HepG2 (cell line): ENCODE data around the gene ZNF12. TPM values are rescaled to one million over a fixed set of nuclear protein-coding genes. Genes with fewer than 3 reads are reported as not detected.

Experiments used
- JUN ChIP-seq: sonication (generic); formaldehyde crosslinking; IDR thresholded peaks from 2 replicates; pipeline ENCODE4 v1.4.0; 2020; ENCODE audit warnings: mild to moderate bottlenecking, missing genetic modification reagents
- KDM4B ChIP-seq: sonication (generic); formaldehyde crosslinking; IDR thresholded peaks from 2 replicates; pipeline ENCODE4 v1.4.0; 2020; ENCODE audit warnings: missing genetic modification reagents
- REPIN1 ChIP-seq: sonication (generic); formaldehyde crosslinking; IDR thresholded peaks from 2 replicates; pipeline ENCODE4 v1.8.0; 2022; ENCODE audit warnings: missing genetic modification reagents, low read depth, mild to moderate bottlenecking, borderline replicate concordance
- SMARCE1 ChIP-seq: fragments of 450-650 bp; IDR thresholded peaks from 2 replicates; pipeline ENCODE4 v1.6.1; 2017; ENCODE audit warnings: borderline replicate concordance
- ZFP36L2 ChIP-seq: sonication (generic); formaldehyde crosslinking; IDR thresholded peaks from 2 replicates; pipeline ENCODE4 v1.4.0; 2020; ENCODE audit warnings: missing genetic modification reagents
- ZNF3 ChIP-seq: IDR thresholded peaks from 2 replicates; pipeline ENCODE4 v1.7.0; 2017; ENCODE audit warnings: inconsistent platforms
- ZNF317 ChIP-seq: sonication (generic); formaldehyde crosslinking; IDR thresholded peaks from 2 replicates; pipeline ENCODE4 v1.5.0; 2020; ENCODE audit warnings: mild to moderate bottlenecking, missing genetic modification reagents
- polyA plus RNA-seq, 8 experiments: library from polyadenylated mRNA; depleted of rRNA in 3 of 8; stranded (reverse) in 7 of 8; unstranded in 1 of 8; fragments of >200 nt; fragmentation: Illumina TruSeq in 4 of 8; extraction: Trizol in 4 of 8; gene quantifications; 2 replicates each; pipeline versions ENCODE4 v1.2.1 to v1.2.3, GENCODE V29; 2011 to 2016; ENCODE audit warnings: low read depth in 4 of 8, missing spikeins in 1 of 8, mixed read lengths in 1 of 8; ENCODE audit not compliant: insufficient read depth in 1 of 8
- total RNA-seq, 5 experiments: library from RNA; depleted of rRNA; stranded (reverse); fragments of >200 nt; fragmentation: Illumina TruSeq; extraction: Trizol; gene quantifications; 2 replicates each; pipeline ENCODE4 v1.2.3, GENCODE V29; 2016; ENCODE audit warnings: low read depth in 1 of 5
- TF ChIP-seq, protein P1 (sequence below), 2 experiments: sonication (generic) in 1 of 2; formaldehyde crosslinking in 1 of 2; IDR thresholded peaks; 2 replicates each; pipeline versions ENCODE4 v1.4.0 to v1.6.1; 2016 to 2020; ENCODE audit warnings: borderline replicate concordance in 1 of 2, low read depth in 1 of 2, mild to moderate bottlenecking in 1 of 2, missing genetic modification reagents in 1 of 2
- TF ChIP-seq, protein P2 (sequence below): sonication (generic); formaldehyde crosslinking; IDR thresholded peaks from 2 replicates; pipeline ENCODE4 v1.4.0; 2020; ENCODE audit warnings: missing genetic modification reagents
- TF ChIP-seq, protein P3 (sequence below): sonication (generic); formaldehyde crosslinking; IDR thresholded peaks from 2 replicates; pipeline ENCODE4 v1.4.0; 2020; ENCODE audit warnings: missing genetic modification reagents
- TF ChIP-seq, protein P4 (sequence below): sonication (generic); formaldehyde crosslinking; IDR thresholded peaks from 2 replicates; pipeline ENCODE4 v1.5.1; 2020; ENCODE audit warnings: mild to moderate bottlenecking, missing genetic modification reagents, borderline replicate concordance
- TF ChIP-seq, protein P5 (sequence below): sonication (generic); formaldehyde crosslinking; IDR thresholded peaks from 2 replicates; pipeline ENCODE4 v1.4.0; 2020; ENCODE audit warnings: mild to moderate bottlenecking, low read depth, missing genetic modification reagents
- TF ChIP-seq, protein P6 (sequence below): sonication (generic); formaldehyde crosslinking; IDR thresholded peaks from 2 replicates; pipeline ENCODE4 v1.5.1; 2020; ENCODE audit warnings: missing genetic modification reagents, mild to moderate bottlenecking, borderline replicate concordance
- TF ChIP-seq, protein P7 (sequence below): sonication (generic); formaldehyde crosslinking; IDR thresholded peaks from 2 replicates; pipeline ENCODE4 v1.4.0; 2020; ENCODE audit warnings: low read depth, mild to moderate bottlenecking, missing genetic modification reagents

Gene ZNF12
- total and polyA plus RNA-seq, 2 of the 13 experiments (the other 11 are each of a cell fraction or from before 2014, with no cell fraction given), result 21.4 to 22.8 TPM

DNA sequence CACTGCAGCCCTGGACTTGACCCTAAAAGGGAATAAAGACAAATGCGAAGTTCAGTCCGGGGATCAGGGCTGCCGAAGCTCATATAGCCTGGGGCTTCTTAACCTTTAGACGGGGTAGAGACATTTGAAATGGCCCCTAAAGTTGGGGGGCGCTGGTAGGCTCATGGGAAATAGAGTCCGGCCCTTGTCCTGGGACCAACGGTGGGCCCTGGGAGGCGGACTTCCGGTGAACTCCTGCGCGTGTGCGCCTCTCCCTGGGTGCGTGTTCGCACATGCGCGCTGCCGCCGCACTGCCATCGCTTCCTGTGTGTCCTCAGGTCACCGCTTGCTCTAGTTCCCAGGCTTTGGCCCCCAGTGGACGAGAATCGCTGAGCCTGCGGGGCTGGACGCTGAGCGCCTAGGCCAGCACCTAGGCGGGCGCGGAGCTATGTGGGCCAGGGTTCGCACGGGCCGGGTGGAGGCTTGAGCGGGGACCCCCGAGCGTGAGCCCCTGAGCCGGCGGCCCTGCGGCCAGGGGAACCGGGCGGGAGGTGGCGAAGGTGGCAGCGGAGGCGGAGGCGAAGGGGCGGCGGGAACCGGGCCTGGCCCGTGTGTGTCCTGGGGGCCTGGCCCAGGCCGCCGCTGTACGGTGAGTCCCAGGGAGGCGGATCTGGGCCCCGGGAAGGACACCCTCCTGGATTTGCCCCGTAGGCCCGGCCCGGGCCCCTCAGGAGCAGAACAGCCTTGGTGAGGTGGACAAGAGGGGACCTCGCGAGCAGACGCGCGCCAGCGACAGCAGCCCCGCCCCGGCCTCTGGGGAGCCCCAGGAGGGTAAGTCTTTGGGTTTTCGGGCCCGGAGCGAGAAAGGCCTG lies 23.0 kb upstream of the ZNF12 start (continued):
- TF ChIP-seq, protein P1, sequence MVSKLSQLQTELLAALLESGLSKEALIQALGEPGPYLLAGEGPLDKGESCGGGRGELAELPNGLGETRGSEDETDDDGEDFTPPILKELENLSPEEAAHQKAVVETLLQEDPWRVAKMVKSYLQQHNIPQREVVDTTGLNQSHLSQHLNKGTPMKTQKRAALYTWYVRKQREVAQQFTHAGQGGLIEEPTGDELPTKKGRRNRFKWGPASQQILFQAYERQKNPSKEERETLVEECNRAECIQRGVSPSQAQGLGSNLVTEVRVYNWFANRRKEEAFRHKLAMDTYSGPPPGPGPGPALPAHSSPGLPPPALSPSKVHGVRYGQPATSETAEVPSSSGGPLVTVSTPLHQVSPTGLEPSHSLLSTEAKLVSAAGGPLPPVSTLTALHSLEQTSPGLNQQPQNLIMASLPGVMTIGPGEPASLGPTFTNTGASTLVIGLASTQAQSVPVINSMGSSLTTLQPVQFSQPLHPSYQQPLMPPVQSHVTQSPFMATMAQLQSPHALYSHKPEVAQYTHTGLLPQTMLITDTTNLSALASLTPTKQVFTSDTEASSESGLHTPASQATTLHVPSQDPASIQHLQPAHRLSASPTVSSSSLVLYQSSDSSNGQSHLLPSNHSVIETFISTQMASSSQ (IDR thresholded peaks at IDR 0.05; ENCODE audit: low read depth), result no peak
- TF ChIP-seq, protein P1 (CRISPR knock-in tag; IDR thresholded peaks at IDR 0.05; ENCODE audit: borderline replicate concordance), result no peak
- TF ChIP-seq KDM4B (CRISPR knock-in tag), result no peak
- peak; percentile 77; the same call in 1 of the 2 replicates for TF ChIP-seq ZNF317 (CRISPR knock-in tag)
- TF ChIP-seq, protein P2, sequence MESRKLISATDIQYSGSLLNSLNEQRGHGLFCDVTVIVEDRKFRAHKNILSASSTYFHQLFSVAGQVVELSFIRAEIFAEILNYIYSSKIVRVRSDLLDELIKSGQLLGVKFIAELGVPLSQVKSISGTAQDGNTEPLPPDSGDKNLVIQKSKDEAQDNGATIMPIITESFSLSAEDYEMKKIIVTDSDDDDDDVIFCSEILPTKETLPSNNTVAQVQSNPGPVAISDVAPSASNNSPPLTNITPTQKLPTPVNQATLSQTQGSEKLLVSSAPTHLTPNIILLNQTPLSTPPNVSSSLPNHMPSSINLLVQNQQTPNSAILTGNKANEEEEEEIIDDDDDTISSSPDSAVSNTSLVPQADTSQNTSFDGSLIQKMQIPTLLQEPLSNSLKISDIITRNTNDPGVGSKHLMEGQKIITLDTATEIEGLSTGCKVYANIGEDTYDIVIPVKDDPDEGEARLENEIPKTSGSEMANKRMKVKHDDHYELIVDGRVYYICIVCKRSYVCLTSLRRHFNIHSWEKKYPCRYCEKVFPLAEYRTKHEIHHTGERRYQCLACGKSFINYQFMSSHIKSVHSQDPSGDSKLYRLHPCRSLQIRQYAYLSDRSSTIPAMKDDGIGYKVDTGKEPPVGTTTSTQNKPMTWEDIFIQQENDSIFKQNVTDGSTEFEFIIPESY (CRISPR knock-in tag), result no peak
- TF ChIP-seq, protein P3, sequence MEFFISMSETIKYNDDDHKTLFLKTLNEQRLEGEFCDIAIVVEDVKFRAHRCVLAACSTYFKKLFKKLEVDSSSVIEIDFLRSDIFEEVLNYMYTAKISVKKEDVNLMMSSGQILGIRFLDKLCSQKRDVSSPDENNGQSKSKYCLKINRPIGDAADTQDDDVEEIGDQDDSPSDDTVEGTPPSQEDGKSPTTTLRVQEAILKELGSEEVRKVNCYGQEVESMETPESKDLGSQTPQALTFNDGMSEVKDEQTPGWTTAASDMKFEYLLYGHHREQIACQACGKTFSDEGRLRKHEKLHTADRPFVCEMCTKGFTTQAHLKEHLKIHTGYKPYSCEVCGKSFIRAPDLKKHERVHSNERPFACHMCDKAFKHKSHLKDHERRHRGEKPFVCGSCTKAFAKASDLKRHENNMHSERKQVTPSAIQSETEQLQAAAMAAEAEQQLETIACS (CRISPR knock-in tag), result peak; percentile 47; the same call in 1 of the 2 replicates
- TF ChIP-seq, protein P4, sequence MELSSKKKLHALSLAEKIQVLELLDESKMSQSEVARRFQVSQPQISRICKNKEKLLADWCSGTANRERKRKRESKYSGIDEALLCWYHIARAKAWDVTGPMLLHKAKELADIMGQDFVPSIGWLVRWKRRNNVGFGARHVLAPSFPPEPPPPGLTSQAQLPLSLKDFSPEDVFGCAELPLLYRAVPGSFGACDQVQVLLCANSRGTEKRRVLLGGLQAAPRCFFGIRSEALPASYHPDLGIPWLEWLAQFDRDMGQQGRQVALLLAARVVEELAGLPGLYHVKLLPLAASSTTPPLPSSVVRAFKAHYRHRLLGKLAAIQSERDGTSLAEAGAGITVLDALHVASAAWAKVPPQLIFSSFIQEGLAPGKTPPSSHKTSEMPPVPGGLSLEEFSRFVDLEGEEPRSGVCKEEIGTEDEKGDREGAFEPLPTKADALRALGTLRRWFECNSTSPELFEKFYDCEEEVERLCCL (CRISPR knock-in tag), result no peak
- TF ChIP-seq, protein P5, sequence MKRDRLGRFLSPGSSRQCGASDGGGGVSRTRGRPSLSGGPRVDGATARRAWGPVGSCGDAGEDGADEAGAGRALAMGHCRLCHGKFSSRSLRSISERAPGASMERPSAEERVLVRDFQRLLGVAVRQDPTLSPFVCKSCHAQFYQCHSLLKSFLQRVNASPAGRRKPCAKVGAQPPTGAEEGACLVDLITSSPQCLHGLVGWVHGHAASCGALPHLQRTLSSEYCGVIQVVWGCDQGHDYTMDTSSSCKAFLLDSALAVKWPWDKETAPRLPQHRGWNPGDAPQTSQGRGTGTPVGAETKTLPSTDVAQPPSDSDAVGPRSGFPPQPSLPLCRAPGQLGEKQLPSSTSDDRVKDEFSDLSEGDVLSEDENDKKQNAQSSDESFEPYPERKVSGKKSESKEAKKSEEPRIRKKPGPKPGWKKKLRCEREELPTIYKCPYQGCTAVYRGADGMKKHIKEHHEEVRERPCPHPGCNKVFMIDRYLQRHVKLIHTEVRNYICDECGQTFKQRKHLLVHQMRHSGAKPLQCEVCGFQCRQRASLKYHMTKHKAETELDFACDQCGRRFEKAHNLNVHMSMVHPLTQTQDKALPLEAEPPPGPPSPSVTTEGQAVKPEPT (CRISPR knock-in tag), result no peak
- TF ChIP-seq JUN (CRISPR knock-in tag), result no peak
- TF ChIP-seq ZNF3 (CRISPR knock-in tag), result no peak
- TF ChIP-seq SMARCE1, result no peak
- TF ChIP-seq REPIN1, result peak; percentile 71; the same call in 1 of the 2 replicates
- TF ChIP-seq, protein P6, sequence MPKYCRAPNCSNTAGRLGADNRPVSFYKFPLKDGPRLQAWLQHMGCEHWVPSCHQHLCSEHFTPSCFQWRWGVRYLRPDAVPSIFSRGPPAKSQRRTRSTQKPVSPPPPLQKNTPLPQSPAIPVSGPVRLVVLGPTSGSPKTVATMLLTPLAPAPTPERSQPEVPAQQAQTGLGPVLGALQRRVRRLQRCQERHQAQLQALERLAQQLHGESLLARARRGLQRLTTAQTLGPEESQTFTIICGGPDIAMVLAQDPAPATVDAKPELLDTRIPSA (CRISPR knock-in tag), result no peak
- TF ChIP-seq, protein P7, sequence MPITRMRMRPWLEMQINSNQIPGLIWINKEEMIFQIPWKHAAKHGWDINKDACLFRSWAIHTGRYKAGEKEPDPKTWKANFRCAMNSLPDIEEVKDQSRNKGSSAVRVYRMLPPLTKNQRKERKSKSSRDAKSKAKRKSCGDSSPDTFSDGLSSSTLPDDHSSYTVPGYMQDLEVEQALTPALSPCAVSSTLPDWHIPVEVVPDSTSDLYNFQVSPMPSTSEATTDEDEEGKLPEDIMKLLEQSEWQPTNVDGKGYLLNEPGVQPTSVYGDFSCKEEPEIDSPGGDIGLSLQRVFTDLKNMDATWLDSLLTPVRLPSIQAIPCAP (CRISPR knock-in tag), result no peak
- no peak for TF ChIP-seq ZFP36L2 (CRISPR knock-in tag)
